ENCODE data around the gene CD40LG. TPM values are rescaled to one million over a fixed set of nuclear protein-coding genes. Genes with fewer than 3 reads are reported as not detected.

The CD40LG gene
- total RNA-seq, 3 donors from 2014 or later: 0.29 to 0.33 (median 0.32) TPM

DNA sequence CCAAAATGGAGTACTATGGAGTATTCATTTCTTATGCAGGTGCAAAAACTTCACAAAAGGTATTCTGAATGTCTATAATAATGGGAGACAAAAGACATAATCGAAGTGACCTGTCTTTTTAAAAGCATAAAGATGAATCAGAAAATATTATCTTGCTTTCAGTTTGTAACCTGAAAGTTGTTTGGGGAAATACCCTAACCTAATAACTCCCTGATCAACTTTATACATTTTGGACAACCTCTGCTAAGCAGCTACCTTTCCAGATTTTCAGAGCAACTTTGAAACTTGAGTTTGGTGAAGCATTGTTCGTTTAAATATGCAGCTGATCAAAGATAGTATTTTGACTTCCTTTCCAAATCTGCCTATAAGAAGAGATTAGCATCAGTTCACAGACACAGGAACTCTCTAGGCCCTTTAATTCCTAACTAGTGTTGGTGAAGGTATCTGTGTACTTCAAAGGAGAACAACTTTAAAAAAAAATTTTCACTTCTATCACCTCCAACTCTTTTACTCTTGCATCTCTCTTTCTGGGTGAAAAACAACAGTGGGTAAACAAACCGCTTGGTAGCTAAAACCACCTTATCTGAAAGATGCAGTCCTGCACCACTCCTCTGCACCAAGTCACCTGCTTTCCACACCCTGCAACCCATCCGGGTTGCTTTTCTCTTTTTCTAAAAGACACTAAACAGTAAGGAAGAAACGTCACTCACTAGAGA lies 26.5 kb downstream of the CD40LG start:
- intact Hi-C loops (cut with DNase I; ENCODE audit: low total_unique reads): no loop called here
- DNase-seq (ENCODE audit: low spot score in 2 of 2): no peak
- no peak overlapping the region for H3K4me3 ChIP-seq
- peaks cover 0 to 23% of the 10 kb centered on the region in 2 donors for H3K27me3 ChIP-seq
- no peak overlapping the region for H3K27ac ChIP-seq
- H3K9me3 ChIP-seq: no peaks in the 10 kb centered on the region
- TF ChIP-seq, protein P1, sequence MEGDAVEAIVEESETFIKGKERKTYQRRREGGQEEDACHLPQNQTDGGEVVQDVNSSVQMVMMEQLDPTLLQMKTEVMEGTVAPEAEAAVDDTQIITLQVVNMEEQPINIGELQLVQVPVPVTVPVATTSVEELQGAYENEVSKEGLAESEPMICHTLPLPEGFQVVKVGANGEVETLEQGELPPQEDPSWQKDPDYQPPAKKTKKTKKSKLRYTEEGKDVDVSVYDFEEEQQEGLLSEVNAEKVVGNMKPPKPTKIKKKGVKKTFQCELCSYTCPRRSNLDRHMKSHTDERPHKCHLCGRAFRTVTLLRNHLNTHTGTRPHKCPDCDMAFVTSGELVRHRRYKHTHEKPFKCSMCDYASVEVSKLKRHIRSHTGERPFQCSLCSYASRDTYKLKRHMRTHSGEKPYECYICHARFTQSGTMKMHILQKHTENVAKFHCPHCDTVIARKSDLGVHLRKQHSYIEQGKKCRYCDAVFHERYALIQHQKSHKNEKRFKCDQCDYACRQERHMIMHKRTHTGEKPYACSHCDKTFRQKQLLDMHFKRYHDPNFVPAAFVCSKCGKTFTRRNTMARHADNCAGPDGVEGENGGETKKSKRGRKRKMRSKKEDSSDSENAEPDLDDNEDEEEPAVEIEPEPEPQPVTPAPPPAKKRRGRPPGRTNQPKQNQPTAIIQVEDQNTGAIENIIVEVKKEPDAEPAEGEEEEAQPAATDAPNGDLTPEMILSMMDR (IDR thresholded peaks at IDR 0.05): no peak
- TF ChIP-seq POLR2AphosphoS5 (IDR thresholded peaks at IDR 0.05) (no peak), POLR2A (IDR thresholded peaks at IDR 0.05) (no peak)
- H3K4me1 ChIP-seq: no peaks in the 10 kb centered on the region
- H3K36me3 ChIP-seq: no peaks in the 10 kb centered on the region

DNA sequence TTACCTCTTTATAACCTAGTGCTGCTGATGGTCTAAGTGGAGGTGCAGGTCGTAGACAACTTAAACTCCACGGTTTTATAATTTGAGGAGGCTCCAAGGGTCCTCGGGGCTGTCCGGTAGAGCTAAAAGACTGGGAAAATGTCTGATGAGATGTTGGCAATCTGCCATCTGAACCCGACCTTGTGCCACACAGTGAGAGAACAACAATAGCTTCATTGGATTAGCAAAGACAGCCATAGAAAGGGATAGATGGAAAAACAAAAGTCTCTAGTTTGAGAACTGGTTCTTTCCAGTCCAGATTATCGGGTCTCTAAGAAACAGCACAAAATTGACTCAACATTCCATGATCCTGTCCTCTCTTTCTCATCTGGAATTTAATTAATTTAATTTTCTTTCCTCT lies 31.6 kb downstream of the CD40LG start:
- intact Hi-C loops (cut with DNase I; ENCODE audit: low total_unique reads): no loop called here
- no peaks in the 10 kb centered on the region for H3K36me3 ChIP-seq
- H3K9me3 ChIP-seq: no peaks in the 10 kb centered on the region
- H3K4me1 ChIP-seq: no peaks in the 10 kb centered on the region
- H3K4me3 ChIP-seq: no peak overlapping the region
- peaks cover 0 to 23% of the 10 kb centered on the region in 2 donors for H3K27me3 ChIP-seq
- TF ChIP-seq, protein P1 (IDR thresholded peaks at IDR 0.05): no peak
- TF ChIP-seq POLR2AphosphoS5 (IDR thresholded peaks at IDR 0.05) (no peak), POLR2A (IDR thresholded peaks at IDR 0.05) (no peak)
- no peak for DNase-seq (ENCODE audit: low spot score in 2 of 2)
- no peak overlapping the region for H3K27ac ChIP-seq

DNA sequence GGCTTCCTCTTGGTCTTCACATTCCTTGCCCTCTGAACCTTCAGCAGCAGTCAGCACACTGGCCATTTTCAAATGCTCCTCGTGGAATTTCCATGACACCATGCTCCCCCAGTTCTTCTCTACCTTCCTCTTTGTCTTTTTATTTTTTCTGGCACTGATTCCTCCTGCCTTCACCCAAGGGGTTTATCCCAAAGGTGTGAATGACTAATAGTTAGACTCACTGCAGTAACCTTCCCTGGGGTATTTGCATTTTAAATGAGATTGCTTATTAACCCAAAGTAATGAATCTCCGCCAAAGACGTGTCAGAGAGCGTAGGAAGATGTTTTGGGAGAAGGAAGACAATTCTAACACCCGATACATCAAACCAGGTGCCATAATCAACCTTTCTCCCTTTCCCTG lies 36.2 kb downstream of the CD40LG start:
- Histone ChIP-seq H3K36me3 (no peaks in the 10 kb centered on the region), H3K27me3 (peaks cover 0 to 33% of the 10 kb centered on the region in 2 donors), H3K4me1 (no peaks in the 10 kb centered on the region), H3K4me3 (no peak overlapping the region), H3K9me3 (no peaks in the 10 kb centered on the region), H3K27ac (no peak overlapping the region)
- DNase-seq (ENCODE audit: low spot score in 2 of 2): no peak
- intact Hi-C loops (cut with DNase I; ENCODE audit: low total_unique reads): no loop called here
- TF ChIP-seq POLR2A (IDR thresholded peaks at IDR 0.05) (no peak), POLR2AphosphoS5 (IDR thresholded peaks at IDR 0.05) (no peak)
- TF ChIP-seq, protein P1 (IDR thresholded peaks at IDR 0.05): no peak

DNA sequence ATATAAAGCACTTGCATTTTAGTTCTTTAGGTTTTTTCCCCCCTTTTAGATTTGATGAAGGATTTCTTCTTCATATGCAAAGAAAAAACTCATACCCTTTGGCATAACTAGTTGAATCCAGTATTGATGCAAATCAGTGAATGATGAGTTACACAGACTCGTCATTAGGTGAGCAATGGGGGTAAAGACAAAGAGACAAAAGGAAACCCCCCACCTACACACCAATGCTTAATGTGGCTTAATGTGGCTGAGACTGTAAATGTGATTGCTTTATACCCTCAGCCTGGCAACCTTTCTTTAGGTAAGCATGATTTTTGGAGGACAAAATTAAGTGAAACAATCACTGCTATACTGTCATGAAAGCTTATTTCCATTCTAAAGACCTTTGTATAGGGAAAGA lies 39.5 kb downstream of the CD40LG start:
- DNase-seq (ENCODE audit: low spot score in 2 of 2): no peak
- no peak for TF ChIP-seq POLR2A (IDR thresholded peaks at IDR 0.05)
- intact Hi-C loops (cut with DNase I; ENCODE audit: low total_unique reads): loop anchor here (5.0 kb wide), 1 partner anchor 410 kb away; no protein-coding TSS in a partner anchor

DNA sequence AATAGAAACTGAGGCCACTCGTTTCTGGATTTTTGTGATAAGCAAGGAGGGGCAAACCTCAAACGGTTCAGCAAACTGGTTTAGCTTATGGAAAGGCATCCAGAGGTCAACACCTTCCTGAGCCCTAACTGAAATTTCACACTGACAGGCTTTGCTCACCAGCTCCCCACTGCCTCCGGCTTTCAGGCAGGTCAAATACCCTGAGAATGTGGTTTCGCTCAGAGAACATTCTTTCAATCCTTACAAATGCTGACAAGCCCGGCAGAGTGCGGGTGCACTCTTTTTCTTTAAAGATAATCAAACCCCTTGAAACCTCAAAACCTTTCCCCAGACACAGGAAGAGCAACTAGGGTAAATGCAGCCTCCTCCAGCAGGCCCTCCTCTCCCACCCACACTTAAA lies 41.5 kb downstream of the CD40LG start:
- DNase-seq (ENCODE audit: low spot score in 2 of 2): no peak
- H3K36me3 ChIP-seq: no peaks in the 10 kb centered on the region
- TF ChIP-seq, protein P1 (IDR thresholded peaks at IDR 0.05): no peak
- TF ChIP-seq POLR2AphosphoS5 (IDR thresholded peaks at IDR 0.05) (no peak), POLR2A (IDR thresholded peaks at IDR 0.05) (no peak)
- H3K9me3 ChIP-seq: no peaks in the 10 kb centered on the region
- H3K27ac ChIP-seq: no peak overlapping the region
- peaks cover 0 to 33% of the 10 kb centered on the region in 2 donors for H3K27me3 ChIP-seq
- intact Hi-C loops (cut with DNase I; ENCODE audit: low total_unique reads): loop anchor here (5.0 kb wide), 1 partner anchor 412 kb away; no protein-coding TSS in a partner anchor
- no peaks in the 10 kb centered on the region for H3K4me1 ChIP-seq
- H3K4me3 ChIP-seq: no peak overlapping the region

More for the DNA sequence above, 39.5 kb downstream of the CD40LG start:
- H3K4me3 ChIP-seq: no peak overlapping the region
- no peak overlapping the region for H3K27ac ChIP-seq
- H3K9me3 ChIP-seq: no peaks in the 10 kb centered on the region
- no peaks in the 10 kb centered on the region for H3K36me3 ChIP-seq
- H3K4me1 ChIP-seq: no peaks in the 10 kb centered on the region
- H3K27me3 ChIP-seq: peaks cover 0 to 36% of the 10 kb centered on the region in 2 donors
